Measurements from ENCODE around the gene DNM1.
A peak's percentile ranks its signal among the peaks of the same experiment; 100 is the strongest.

DNM1 gene

DNA sequence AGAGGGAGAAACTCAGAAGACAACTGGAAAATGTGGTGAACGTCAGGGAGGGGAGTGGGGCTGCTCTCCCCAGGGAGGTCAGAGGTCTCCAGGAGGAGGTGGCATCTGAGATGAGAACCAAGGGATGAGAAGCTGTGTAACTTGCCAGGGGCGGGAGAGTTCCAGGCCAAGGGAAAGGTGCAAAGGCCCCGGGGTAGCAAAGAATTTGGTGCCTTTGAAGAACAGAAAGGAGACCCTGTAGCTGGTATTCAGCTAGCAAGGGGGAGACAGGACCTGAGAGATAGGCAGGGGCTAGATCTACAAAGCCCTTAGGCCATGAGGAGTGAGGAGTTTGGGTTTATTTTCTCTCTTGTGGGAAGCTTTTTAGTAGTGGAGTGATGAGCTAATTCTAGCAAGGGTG lies 3.3 kb downstream of the DNM1 start:
- DNase-seq, result no peak

DNA sequence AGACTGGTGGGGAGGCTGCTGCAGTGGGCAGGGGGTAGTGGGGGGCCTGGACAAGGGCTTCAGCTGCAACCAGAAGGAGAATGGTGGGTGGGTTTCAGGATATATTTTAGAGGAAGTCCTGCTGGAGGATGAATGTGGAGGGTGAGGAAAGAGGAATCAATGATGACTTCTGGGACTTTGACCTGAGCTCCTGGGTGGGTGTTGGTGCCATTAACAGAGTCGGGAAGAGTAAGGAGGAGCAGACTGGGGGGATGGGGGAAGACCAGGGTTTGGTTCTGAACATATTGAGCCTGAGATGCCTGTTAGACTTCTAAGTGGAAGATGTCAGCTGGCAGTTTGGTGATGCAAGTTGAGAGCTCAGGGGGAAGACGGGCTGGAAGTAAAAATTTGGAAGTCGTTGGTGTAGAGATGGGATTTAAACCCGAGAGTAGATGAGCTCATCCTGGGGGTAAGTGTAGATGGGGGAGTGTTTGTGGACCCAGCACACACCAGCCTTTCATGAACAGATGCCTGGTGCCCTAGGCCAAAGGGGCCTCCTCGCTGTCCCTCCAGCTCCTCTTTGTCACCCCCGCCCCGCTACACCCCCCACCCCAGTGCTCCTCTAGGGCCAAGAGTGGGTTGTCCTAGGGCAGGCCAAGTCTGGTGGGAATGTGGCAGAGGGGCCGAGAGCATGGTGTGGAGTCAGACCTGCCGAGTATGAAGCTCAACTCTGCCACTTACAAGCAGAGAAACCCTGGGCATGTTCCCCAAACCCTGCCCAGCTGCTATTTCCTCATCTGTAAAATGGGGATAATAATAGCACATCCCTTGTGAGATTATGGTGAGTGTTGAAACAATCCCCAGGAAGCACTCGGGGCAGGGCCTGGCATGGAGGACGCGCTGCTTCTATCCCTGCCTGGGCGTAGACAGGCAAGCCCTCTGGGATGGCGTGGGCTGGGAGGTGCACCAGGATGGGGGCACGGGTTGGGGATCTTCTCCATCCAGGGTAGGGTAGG lies 4.0 kb downstream of the DNM1 start:
- DNase-seq, result no peak

DNA sequence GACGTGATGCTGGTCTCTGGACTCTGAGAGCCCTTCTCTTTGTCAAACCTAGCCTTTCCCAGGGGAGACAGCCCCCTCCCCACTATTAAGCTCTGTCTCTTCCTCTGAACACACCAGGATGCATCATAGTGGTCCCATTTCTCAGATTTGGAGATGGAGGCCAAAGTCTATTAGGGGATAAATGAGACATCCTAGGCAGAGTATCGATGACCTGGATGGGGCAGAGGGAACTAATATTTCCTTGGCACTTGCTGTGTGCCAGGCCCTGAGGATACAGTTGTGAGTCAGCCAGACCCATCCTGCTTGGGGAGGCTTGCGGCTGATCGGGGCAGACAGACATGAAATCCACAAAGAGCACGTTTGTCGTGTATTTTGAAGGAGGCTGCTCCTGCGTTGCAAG lies 5.2 kb downstream of the DNM1 start:
- no peak for DNase-seq

DNA sequence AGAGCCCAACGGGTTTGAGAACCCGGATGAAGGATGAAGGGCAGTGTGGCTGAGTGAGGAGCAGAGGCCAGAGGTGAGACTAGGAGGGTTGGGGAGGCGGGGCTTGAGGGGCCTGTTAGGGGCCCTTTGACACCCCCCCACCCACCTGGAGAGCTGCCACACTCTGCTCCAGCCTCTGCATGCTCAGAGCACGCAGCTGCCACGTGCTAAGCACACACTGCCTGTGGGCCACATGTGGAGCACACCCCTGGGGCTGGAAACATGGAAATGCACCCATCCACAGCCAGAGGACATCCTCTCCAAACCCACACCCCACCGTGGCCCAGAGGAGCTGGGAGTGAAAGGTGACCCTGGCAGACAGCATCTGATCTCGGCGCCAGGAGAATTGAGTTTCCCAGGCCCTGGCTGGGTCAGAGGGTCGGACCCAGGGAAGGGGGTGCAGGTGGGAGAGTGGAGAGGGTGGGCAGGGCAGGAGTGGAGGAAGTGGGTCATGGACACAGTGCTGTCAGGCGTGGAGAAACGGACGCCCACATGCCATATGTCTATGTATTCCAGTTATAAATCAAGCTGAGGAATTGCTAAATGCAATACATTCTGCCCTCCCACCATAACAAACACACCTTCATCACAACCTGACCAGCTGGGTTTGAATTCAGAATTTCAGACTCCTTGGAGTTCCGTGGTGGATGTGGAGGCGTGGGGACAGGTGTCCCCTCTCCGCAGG lies 5.9 kb downstream of the DNM1 start:
- DNase-seq, result no peak

DNA sequence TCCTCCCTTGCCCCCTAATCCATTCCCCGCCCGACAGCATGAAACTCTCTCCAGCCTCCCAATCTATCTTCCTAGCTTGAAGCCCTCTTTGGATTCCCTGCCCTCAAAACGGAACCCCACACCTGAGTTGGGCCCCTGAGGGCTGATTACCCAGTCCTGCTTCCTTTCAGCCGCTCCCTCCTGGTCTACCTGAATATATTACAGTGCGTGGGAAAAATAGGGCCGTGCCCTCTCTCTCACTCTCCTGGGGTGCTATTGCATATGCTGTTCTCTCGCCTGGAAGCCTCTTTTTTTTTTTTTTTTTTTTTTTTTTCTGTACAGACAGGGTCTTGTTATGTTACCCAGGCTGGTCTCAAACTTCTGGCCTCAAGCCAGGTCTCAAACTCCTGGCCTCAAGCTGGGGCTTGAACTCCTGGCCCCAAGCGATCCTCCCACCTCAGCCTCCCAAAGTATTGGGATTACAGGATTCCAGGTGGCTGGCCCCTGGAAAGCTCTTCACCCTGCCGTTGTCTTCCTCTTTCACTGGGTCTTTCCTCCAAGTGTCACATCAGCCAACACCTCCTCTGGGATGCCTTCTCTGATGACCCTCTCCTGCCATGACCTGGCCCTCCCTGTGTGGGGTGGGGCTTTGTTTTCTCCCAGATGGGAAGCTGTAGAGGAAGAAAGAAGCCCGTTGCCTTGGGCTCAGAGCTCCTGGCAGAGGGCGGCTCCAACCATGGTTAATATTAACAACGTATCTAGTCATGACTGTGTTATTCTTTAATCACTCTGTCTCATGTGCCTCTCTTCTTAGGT lies 8.2 kb downstream of the DNM1 start:
- no peak for DNase-seq

DNA sequence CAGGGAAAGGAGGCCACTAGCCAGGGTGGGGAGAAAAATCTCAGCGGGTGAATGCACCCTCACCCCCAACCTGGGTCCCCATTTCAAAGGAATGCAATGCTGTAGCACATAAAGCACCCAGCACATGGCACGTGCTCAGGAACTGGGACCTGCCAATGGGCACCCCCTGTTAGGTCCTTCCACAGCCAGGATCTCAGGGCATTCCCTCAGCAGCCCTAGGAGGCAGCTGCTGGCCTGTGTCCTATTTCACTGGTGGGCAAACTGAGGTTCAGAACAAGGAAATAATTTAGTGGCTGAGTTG lies 8.8 kb downstream of the DNM1 start:
- DNase-seq, result no peak

DNA sequence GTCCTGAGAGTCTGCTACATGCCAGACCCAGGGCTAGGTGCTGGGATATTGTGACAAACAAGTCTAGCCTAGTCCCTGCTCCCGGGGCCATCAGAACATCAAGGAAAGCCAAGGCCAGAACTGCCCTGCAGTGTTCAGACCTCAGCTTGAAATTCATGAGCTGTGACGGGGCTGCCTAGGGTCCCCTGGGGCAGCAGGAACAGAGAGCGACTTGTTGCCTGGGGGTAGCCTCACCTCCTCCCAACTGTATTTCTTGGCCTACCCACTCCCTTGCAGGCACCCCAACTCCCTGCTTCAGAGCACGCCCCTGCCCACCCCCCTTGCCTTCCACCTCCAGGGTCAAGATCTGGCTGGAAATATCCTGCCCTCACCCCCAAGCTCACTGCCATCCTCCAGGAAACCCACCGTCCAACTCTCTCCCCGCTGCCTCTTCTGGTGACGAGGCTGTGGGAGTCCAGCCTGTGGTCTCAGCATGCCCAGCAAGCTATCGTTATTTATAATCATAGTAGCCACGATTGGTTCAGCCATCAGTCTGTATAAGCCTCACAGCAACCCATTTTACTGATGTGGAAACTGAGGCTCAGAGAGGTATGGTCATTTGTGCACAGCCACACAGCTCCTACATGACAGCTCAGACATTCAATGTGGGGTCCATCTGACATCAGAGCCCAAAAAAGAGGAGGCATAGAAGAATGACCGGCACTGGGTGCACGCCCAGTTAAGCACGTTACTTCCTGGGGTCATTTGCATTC lies 10.7 kb downstream of the DNM1 start:
- DNase-seq, result no peak

DNA sequence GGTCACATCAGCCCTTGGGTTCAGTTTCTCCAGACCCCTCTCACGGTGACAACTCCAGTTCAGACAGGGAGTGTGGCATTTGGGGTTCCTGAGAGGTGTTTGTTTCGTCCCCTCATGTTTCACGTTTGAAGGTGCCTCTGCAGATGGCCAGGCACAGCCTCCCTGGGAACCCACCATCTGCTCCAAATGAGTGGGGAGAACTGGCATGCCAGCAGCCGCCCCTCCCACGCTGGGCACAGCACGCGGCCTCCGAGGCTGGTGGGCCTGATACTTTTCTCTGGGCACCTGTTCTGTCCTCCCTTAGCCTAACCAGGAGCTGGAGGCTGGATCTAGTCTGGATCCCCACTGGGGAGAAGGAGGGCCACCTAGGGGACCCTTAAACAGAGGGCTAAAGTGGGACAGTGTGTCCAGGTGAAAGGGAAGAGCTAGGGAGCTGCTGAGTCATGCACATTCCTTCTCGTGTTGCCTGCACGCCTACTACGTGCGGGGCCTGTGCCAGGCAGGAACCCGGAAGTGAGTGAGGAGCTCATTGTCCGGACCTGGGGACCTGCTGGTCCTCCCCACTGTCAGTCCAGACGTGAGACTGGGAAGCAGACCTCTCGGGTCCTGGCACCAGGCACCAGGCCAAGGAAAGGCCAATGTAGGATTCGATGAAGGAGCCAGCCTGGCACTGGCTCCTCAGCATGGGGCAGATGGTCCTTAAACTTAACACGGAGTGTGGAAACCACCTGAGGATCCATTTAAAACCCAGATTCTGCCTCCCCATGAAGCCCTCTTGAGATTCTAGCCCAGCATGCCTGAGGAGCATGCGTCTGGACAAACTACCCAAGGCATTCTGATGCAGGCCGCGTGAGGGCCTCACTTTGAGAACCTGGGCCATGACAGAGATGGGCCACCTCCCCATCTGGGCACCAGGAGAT lies 11.7 kb downstream of the DNM1 start:
- no peak for DNase-seq

DNA sequence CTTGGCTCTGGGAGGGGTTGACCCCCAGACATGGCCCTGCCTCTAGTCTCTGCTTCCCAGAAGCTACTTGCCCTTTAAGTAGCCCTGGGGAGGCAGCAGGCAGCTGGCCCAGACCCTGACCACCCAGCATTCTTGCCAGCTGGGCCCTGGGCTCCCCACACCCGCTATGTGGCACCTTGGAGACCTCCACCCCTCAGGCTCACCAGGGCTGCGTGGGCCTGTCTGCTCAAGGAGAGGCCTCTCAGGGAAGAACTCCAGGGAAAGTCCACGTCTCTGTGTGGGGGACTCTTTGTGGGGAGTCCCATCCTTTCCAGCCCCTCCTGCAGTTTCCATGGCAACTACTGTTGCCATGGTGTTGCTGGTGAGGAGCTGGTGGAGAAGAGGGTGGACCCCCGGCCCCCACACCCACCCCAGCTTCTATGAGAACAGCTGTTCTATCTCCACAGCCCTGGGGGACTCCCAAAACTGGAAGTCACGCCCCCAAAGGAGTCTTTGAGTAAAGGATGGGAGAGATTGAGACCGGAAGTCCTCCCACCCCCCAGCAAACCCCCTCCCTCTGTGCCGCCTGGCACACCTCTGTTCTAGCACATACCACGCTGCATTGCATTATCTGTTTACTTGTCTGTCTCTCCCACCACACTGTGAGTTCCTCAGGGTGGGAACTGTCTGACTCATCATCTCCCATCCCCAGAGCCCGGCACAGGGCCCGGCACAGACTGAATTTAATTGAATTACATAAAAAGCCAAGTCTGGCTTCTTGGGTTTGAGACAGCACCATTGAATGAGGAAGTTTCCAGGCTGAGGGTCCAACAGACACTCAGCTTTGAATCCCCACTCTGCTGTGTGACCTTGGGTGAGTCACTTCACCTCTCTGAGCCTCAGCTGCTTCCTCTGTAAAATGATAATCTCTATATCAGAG lies 12.6 kb downstream of the DNM1 start:
- DNase-seq, result peak in 2 of 3 donors; percentile 17 to 21

DNA sequence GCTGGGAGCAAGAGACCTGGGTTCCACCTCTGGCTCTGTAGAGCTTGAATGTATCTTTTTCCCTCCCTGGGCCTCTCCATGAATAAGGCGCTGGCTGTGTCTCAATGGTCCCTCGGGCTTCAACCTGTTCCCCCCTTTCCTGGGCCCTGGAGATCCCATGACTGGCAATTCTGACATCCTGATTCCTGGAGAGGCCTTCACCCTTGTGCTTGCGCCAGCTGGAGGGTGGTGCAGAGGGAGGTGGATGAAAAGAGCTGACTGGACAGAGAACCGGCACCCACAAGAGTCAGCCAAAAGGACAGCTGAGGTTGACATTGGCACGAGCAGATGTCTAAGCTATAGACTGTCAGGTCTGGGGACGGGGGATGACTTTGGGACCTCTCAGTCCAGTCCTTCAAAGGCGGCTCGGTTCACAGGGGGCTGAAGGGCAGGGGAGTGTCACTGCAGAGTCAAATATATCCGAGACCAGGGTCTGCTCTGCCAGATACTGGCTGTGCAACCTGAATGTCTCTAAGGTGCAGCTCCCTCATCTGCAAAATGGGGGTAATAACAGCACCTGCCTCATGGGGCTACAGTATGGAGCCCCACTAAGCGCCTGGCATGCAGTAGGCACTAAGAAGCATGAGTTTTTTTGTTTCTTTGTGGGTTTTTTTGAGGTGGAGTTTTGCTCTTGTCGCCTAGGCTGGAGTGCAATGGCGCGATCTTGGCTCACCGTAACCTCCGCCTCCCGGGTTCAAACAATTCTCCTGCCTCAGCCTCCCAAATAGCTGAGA lies 13.8 kb downstream of the DNM1 start:
- DNase-seq, result no peak

DNA sequence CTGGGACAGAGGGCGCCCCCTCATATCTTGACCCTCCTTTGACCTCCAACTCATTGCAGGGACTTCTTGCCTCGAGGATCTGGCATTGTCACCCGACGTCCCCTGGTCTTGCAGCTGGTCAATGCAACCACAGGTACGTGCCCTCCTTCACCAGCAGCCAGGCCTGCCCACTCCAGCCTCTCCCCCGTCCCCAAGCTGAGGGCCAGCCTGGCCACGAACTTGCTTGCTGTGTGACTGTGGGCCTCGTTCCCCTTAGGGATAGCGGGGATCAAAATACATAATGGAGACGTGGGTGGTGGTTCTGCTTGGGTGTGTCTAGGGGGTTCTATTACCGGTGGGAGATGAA lies 15.0 kb downstream of the DNM1 start:
- DNase-seq, result no peak

DNA sequence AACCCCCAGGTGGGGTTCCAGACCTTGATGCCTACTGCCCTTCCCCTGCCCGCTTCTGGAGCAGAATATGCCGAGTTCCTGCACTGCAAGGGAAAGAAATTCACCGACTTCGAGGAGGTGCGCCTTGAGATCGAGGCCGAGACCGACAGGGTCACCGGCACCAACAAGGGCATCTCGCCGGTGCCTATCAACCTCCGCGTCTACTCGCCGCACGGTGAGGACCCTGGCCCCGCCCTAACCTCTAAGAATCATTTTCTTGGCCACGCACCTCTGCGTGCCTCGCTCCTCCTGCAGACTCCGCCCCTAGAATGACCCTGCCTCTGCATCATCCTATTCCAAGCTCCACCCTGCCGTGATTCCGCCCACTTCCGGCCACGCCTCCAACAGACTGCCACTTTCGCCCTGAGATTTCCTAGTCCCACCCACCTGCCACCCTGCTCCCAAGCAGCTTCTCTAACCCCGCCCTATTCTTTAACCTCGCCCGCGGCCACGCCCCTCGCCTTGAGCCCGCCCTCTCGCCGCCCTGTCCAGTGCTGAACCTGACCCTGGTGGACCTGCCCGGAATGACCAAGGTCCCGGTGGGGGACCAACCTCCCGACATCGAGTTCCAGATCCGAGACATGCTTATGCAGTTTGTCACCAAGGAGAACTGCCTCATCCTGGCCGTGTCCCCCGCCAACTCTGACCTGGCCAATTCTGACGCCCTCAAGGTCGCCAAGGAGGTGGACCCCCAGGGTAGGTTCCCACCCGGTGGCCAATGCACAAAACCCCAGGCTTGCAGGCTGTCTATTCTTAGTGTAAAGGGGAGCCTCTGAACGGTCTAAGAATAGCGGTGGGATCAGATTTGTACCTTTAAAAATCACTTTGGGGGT lies 15.6 kb downstream of the DNM1 start:
- DNase-seq, result peak; percentile 97 to 98 (median 97)

DNA sequence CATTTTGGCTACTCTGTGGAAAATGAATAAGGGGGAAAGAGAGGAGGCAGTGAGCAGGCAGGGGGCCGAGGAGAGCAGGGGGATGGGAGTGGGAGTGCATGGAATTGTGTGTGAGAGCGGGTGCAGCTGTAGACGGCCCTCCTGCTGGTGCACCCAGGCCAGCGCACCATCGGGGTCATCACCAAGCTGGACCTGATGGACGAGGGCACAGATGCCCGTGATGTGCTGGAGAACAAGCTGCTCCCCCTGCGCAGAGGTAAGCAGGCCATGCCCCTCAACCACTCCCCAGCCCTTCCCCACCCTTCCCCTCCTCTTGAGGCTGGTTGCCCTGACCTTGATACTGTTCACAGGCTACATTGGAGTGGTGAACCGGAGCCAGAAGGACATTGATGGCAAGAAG lies 16.7 kb downstream of the DNM1 start:
- no peak for DNase-seq

DNA sequence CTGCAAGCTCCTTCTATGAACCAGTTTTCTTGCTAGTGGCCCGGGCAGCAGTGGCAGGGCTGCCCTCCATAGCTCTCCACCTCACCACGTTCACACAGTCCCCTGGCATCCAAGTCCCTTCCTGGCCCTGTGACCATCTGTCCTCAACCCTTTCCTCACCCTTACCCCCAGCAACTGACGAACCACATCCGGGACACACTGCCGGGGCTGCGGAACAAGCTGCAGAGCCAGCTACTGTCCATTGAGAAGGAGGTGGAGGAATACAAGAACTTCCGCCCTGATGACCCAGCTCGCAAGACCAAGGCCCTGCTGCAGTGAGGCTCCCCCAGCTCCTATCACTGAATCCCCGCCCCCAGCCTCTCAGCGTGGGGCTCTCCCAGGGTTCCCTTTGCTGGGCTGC lies 18.8 kb downstream of the DNM1 start:
- no peak for DNase-seq

DNA sequence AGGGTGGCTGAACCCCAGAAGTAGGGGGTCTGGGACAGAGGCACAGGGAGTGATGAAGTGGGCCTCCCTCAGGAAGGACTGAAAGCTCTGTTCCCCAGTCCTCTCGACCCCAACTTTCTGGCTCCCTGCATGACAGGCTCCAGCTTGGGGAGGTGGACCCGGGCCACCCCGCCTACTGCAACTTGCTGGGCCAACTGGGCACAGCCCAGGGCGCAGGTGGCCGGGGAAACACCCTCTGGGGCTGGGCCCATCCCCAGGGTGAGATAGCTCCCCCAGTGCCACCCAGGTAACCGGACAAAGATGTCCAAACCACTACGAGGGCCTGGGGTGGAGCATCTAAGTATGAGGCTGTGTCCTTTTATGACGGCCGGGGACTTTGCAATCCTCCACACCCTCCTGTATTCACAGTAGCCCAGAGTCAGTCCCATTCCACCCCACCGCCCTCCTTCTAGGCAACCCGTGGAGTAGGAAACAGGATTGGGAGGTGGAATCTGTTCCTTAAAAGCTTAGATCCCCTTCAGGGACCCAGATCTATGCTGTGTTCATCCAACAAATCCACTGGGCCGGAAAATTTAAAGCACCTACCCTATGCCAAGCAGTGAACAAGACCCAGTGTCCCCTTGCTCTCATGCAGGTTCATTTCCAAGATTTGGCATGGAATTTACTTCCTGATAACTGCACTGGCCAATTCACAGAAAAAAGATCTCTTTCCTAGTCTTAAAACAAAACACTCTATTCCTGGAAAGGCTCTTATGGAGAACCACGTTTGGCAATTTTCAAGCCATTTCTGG lies 19.9 kb downstream of the DNM1 start:
- DNase-seq, result no peak

DNA sequence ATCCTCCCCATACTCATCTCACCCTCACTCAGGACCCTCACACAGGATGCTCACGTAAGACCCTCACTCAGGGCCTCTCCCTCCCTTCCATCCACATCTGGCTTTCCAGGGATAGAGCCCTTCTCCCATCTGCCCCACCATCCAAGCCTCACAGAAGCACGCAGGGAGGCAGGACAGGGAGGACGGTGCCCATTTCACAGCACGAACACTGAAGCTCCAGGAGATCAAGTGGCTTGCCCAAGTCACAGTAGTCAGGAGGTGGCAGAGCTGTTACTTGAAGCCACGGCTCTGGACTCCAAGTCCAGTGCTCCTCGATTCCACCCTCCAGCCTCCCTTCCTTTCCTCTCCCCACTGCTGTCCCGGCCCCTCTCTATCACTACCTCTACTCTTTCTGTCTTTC lies 21.7 kb downstream of the DNM1 start:
- DNase-seq, result no peak

DNA sequence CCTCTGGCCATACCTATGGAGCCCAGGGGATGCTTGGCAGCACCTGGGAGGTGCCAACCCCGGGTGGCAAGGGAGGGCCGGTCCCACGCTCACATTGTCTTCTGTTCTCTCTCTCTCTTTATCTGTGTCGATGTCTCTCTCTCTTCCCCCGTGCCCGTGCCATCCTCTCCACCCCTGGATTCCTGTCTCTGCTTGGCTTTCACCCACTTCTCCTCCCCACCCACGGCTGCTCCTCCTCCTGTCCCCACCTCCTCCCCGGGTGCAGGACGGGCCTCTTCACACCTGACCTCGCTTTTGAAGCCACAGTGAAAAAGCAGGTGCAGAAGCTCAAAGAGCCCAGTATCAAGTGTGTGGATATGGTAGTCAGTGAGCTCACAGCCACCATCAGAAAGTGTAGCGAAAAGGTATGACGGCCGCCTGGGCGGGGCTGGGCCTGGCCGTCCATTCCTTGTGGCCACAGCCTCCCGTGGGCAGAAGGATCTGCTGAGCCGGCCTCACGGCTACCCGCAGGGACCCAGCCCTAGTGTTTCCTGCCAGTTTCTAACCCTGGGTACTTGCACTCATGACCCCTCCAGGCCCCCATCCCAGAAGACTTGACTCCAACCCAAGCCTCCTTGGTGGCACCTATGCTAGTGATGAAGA lies 22.7 kb downstream of the DNM1 start:
- no peak for DNase-seq
